Neural cell (in vitro differentiated cells): ENCODE measurements around the gene GTPBP6. TPM values are rescaled to one million over a fixed set of nuclear protein-coding genes. Genes with fewer than 3 reads are reported as not detected.

ENCODE experiments used
- H2AFZ ChIP-seq: fragments of 200-600, 300-800 bp; sonication (generic), shearing (Covaris generic); 2 replicates; pipeline ENCODE4 v1.6.0; 2014; ENCODE audit warnings: low read depth, mild to moderate bottlenecking, antibody characterized with exemption, low read length, moderate library complexity
- H3F3A ChIP-seq: fragments of 200-600 bp; shearing (Covaris generic); 2 replicates; pipeline ENCODE4 v1.6.1; 2016; ENCODE audit warnings: mild to moderate bottlenecking, moderate library complexity, mixed read lengths, antibody characterized with exemption, low read length; ENCODE audit not compliant: insufficient read depth, poor library complexity, severe bottlenecking
- H3K27ac ChIP-seq: fragments of 200-600, 300-800 bp; sonication (generic), shearing (Covaris generic); 2 replicates; pipeline ENCODE4 v1.5.1; 2014; ENCODE audit warnings: mild to moderate bottlenecking, low read length, moderate library complexity
- H3K27me3 ChIP-seq: fragments of 300-800, 200-600 bp; sonication (generic), shearing (Covaris generic); 2 replicates; pipeline ENCODE4 v1.6.0; 2014; ENCODE audit warnings: mild to moderate bottlenecking, low read depth, low read length, moderate library complexity; ENCODE audit not compliant: insufficient read depth
- H3K36me3 ChIP-seq: fragments of 300-800, 200-600 bp; sonication (generic), shearing (Covaris generic); 2 replicates; pipeline ENCODE4 v1.5.1; 2014; ENCODE audit warnings: mild to moderate bottlenecking, antibody characterized with exemption, low read length, moderate library complexity; ENCODE audit not compliant: insufficient read depth
- H3K4me2 ChIP-seq: fragments of 300-800, 200-600 bp; sonication (generic), shearing (Covaris generic); 2 replicates; pipeline ENCODE4 v1.6.0; 2014; ENCODE audit warnings: mild to moderate bottlenecking, low read length
- H3K4me3 ChIP-seq: fragments of 300-800, 200-600 bp; sonication (generic), shearing (Covaris generic); 2 replicates; pipeline ENCODE4 v1.5.1; 2014; ENCODE audit warnings: mild to moderate bottlenecking, low read length, moderate library complexity
- H3K79me2 ChIP-seq: fragments of 200-600 bp; shearing (Covaris generic); replicated peaks from 2 replicates; pipeline ENCODE4 v1.6.0; 2014; ENCODE audit warnings: mild to moderate bottlenecking, low read length, moderate library complexity; ENCODE audit not compliant: insufficient read depth
- H3K9ac ChIP-seq: fragments of 300-800, 200-600 bp; sonication (generic), shearing (Covaris generic); 2 replicates; pipeline ENCODE4 v1.6.1; 2016; ENCODE audit warnings: mild to moderate bottlenecking, low read length, mixed read lengths
- H3K9me2 ChIP-seq: fragments of 200-600 bp; shearing (Covaris generic); 2 replicates; pipeline ENCODE4 v1.6.1; 2016; ENCODE audit warnings: mild to moderate bottlenecking, low read length, mixed read lengths; ENCODE audit not compliant: insufficient read depth
- H3K9me3 ChIP-seq: fragments of 200-600, 300-800 bp; sonication (generic), shearing (Covaris generic); 2 replicates; pipeline ENCODE4 v1.6.1; 2016; ENCODE audit warnings: mild to moderate bottlenecking, mixed run types, low read length, moderate library complexity, mixed read lengths
- H4K20me1 ChIP-seq: fragments of 200-600 bp; shearing (Covaris generic); 2 replicates; pipeline ENCODE4 v1.6.1; 2016; ENCODE audit warnings: mild to moderate bottlenecking, mixed run types; ENCODE audit not compliant: insufficient read depth
- EP300 ChIP-seq: fragments of 450-650 bp; conservative IDR thresholded peaks from 2 replicates; pipeline ENCODE4 v1.6.1; 2014; ENCODE audit warnings: antibody characterized with exemption, mild to moderate bottlenecking, moderate library complexity; ENCODE audit not compliant: poor library complexity, severe bottlenecking
- EZH2 ChIP-seq: fragments of 200-600, 300-800 bp; shearing (Covaris generic), sonication (generic); IDR thresholded peaks from 2 replicates; pipeline ENCODE4 v1.6.1; 2014; ENCODE audit warnings: antibody characterized with exemption, low read length, borderline replicate concordance, mild to moderate bottlenecking; ENCODE audit not compliant: insufficient read depth, poor library complexity, severe bottlenecking
- MXI1 ChIP-seq: fragments of 450-650 bp; conservative IDR thresholded peaks from 2 replicates; pipeline ENCODE4 v1.6.1; 2014; ENCODE audit warnings: antibody characterized with exemption, mild to moderate bottlenecking; ENCODE audit not compliant: poor library complexity, severe bottlenecking
- POLR2AphosphoS5 ChIP-seq: IDR thresholded peaks from 2 replicates; pipeline ENCODE4 v1.6.1; 2012
- RAD21 ChIP-seq: fragments of 450-650 bp; conservative IDR thresholded peaks from 2 replicates; pipeline ENCODE4 v1.6.1; 2014; ENCODE audit warnings: antibody characterized with exemption, mild to moderate bottlenecking, moderate library complexity
- SMC3 ChIP-seq: fragments of 450-650 bp; conservative IDR thresholded peaks from 2 replicates; pipeline ENCODE4 v1.6.1; 2014; ENCODE audit warnings: antibody characterized with exemption, mild to moderate bottlenecking, moderate library complexity; ENCODE audit not compliant: poor library complexity
- TAF1 ChIP-seq: IDR thresholded peaks from 2 replicates; pipeline ENCODE4 v1.6.1; 2012; ENCODE audit warnings: low read depth
- polyA plus RNA-seq: library from polyadenylated mRNA; depleted of rRNA; stranded (reverse); fragments of >200 nt; gene quantifications from 2 replicates; pipeline ENCODE4 v1.2.3, GENCODE V29; 2014
- TF ChIP-seq, protein P1 (sequence below): fragments of 450-650 bp; IDR thresholded peaks from 2 replicates; pipeline ENCODE4 v1.5.1; 2014; ENCODE audit warnings: antibody characterized with exemption, mild to moderate bottlenecking, moderate library complexity; ENCODE audit not compliant: poor library complexity, severe bottlenecking
- TF ChIP-seq, protein P2 (sequence below): IDR thresholded peaks from 2 replicates; pipeline ENCODE4 v1.6.1; 2012; ENCODE audit warnings: borderline replicate concordance

Gene GTPBP6
- polyA plus RNA-seq, 1 donor from 2014 or later: 23.6 TPM

DNA sequence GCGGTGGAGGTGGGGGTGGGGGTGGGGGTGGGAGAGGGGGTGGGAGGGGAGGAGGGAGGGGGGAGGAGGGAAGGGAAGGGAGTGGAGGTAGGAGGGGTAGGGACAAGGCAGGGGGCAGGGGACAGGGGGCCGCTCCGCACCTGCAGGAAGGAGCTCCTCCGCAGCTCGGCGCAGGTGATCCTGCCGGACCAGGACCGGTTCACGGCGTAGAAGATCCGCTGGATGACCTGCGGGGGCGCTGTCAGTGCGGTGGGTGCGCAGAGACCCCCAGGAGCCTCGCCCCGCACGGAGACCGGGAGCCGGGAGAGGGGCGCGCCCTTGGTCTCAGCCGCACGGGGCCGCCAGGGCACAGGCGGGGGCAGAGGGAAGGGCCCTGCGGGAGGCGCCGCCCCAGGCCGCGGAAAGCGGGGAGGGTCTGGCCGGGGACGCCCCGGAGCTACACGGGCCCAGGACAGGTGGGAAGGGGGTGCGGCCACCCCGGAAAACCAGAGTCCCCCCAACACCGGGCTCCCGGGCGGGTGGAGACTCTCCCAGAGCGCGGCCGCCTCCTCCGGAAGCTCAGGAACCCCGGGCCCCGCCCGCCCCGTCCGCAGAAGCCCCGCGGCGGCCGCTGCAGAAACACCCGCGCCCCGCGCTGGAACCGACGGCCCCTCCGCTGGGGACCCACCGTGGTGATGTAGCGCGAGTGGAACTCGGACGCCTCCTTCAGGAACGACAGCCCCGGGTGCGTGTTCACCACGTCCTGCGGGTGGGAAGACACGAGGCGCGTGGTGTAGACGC lies 27.6 kb upstream of the GTPBP6 start:
- no peaks in the 10 kb centered on the region for H4K20me1 ChIP-seq
- H3K9ac ChIP-seq: no peak overlapping the region
- H3K79me2 ChIP-seq: no peaks in the 10 kb centered on the region
- peaks cover 3% of the 10 kb centered on the region for H3K9me3 ChIP-seq
- H3K27me3 ChIP-seq: no peaks in the 10 kb centered on the region
- no peaks in the 10 kb centered on the region for H3F3A ChIP-seq
- H3K36me3 ChIP-seq: peaks cover 5% of the 10 kb centered on the region
- no peak overlapping the region for H3K4me2 ChIP-seq
- TF ChIP-seq POLR2AphosphoS5 (no peak), TAF1 (no peak), EP300 (no peak), RAD21 (no peak), EZH2 (no peak), MXI1 (no peak), SMC3 (no peak)
- TF ChIP-seq, protein P1, sequence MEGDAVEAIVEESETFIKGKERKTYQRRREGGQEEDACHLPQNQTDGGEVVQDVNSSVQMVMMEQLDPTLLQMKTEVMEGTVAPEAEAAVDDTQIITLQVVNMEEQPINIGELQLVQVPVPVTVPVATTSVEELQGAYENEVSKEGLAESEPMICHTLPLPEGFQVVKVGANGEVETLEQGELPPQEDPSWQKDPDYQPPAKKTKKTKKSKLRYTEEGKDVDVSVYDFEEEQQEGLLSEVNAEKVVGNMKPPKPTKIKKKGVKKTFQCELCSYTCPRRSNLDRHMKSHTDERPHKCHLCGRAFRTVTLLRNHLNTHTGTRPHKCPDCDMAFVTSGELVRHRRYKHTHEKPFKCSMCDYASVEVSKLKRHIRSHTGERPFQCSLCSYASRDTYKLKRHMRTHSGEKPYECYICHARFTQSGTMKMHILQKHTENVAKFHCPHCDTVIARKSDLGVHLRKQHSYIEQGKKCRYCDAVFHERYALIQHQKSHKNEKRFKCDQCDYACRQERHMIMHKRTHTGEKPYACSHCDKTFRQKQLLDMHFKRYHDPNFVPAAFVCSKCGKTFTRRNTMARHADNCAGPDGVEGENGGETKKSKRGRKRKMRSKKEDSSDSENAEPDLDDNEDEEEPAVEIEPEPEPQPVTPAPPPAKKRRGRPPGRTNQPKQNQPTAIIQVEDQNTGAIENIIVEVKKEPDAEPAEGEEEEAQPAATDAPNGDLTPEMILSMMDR: no peak
- TF ChIP-seq, protein P2, sequence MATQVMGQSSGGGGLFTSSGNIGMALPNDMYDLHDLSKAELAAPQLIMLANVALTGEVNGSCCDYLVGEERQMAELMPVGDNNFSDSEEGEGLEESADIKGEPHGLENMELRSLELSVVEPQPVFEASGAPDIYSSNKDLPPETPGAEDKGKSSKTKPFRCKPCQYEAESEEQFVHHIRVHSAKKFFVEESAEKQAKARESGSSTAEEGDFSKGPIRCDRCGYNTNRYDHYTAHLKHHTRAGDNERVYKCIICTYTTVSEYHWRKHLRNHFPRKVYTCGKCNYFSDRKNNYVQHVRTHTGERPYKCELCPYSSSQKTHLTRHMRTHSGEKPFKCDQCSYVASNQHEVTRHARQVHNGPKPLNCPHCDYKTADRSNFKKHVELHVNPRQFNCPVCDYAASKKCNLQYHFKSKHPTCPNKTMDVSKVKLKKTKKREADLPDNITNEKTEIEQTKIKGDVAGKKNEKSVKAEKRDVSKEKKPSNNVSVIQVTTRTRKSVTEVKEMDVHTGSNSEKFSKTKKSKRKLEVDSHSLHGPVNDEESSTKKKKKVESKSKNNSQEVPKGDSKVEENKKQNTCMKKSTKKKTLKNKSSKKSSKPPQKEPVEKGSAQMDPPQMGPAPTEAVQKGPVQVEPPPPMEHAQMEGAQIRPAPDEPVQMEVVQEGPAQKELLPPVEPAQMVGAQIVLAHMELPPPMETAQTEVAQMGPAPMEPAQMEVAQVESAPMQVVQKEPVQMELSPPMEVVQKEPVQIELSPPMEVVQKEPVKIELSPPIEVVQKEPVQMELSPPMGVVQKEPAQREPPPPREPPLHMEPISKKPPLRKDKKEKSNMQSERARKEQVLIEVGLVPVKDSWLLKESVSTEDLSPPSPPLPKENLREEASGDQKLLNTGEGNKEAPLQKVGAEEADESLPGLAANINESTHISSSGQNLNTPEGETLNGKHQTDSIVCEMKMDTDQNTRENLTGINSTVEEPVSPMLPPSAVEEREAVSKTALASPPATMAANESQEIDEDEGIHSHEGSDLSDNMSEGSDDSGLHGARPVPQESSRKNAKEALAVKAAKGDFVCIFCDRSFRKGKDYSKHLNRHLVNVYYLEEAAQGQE: no peak
- H3K9me2 ChIP-seq: no peaks in the 10 kb centered on the region
- H2AFZ ChIP-seq: no peak overlapping the region
- no peak overlapping the region for H3K27ac ChIP-seq
- no peak overlapping the region for H3K4me3 ChIP-seq

DNA sequence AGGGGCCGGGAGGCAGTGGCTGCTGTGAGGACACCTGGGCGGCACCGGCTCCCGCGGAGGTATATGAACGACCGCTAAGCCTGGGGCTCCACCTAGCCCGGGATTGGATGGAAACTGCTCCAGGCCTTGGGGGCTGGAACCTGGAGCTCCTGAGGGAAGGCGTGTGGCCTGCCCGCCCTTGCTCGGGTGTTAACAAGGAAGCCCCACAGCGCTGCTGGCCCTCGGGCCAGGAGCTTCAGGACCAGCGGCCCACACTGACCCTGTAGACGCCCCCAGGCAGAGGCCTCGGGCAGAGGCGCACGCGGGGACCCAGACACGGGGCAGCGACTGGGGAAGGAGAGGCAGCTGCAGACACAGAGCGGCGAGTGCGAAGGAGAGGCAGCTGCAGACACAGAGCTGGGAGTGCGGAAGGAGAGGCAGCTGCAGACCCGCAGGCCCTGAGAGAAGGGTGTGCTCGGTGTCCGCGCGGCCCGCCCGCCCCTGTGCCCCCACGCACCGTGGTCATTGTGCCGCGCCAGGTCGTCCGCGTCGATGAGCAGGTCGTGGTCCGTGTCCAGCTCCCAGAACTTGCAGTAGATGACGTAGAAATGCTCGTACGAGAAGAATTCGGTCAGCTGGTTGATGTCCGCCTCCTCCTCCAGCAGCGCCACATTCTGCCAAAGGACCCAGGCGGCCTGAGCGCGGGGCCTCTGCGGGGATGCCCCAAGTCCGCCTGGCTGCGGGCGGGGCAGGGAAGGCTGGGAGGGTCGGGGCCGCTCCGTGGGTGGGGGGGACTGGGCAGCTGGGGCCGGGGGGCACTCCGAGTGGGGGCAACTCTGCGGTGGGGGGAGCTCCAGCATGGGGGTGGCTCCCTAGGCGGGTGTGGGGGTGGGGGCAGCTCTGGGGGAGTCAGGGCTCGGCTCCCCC lies 26.7 kb upstream of the GTPBP6 start:
- no peak overlapping the region for H3K4me2 ChIP-seq
- no peaks in the 10 kb centered on the region for H3K79me2 ChIP-seq
- H3K27me3 ChIP-seq: no peaks in the 10 kb centered on the region
- no peak overlapping the region for H2AFZ ChIP-seq
- H4K20me1 ChIP-seq: no peaks in the 10 kb centered on the region
- TF ChIP-seq RAD21: no peak
- no peak for TF ChIP-seq SMC3
- no peak for TF ChIP-seq EZH2
- TF ChIP-seq, protein P1: no peak
- TF ChIP-seq MXI1: no peak
- TF ChIP-seq, protein P2: no peak
- TF ChIP-seq POLR2AphosphoS5: no peak
- TF ChIP-seq EP300: no peak
- no peak overlapping the region for H3K9ac ChIP-seq
- H3K27ac ChIP-seq: no peak overlapping the region
- no peak overlapping the region for H3K4me3 ChIP-seq
- H3K36me3 ChIP-seq: peaks cover 5% of the 10 kb centered on the region
- H3F3A ChIP-seq: no peaks in the 10 kb centered on the region
- no peaks in the 10 kb centered on the region for H3K9me2 ChIP-seq
- H3K9me3 ChIP-seq: peaks cover 3% of the 10 kb centered on the region
